Esophagus muscularis mucosa (tissue), 4 donors: ENCODE data around the gene UGT3A1. TPM values are rescaled to one million over a fixed set of nuclear protein-coding genes. Genes with fewer than 3 reads are reported as not detected.

Source experiments
- DNase-seq: peaks from one replicate; pipeline ENCODE4 v3.0.0-alpha.2; 2017; ENCODE audit errors: extremely low spot score
- H3K27ac ChIP-seq, 4 donors: fragments of 200-600 bp; sonication (generic); replicated peaks in 1 of 4; 1 replicate in 3 of 4; 2 replicates in 1 of 4; pipeline ENCODE4 v1.5.1; 2016 to 2019; ENCODE audit warnings: mild to moderate bottlenecking in 1 of 4
- H3K27me3 ChIP-seq, 4 donors: fragments of 200-600 bp; sonication (generic); one replicate each; pipeline versions ENCODE4 v1.5.1 to v1.6.0; 2016 to 2019
- H3K36me3 ChIP-seq, 4 donors: fragments of 200-600 bp; sonication (generic); one replicate each; pipeline ENCODE4 v1.5.1; 2016 to 2019
- H3K4me1 ChIP-seq, 4 donors: fragments of 200-600 bp; sonication (generic); one replicate each; pipeline ENCODE4 v1.5.1; 2016 to 2019
- H3K4me3 ChIP-seq, 4 donors: fragments of 200-600 bp; sonication (generic); 1 replicate in 2 of 4; 2 replicates in 2 of 4; pipeline ENCODE4 v1.5.1; 2016 to 2019; ENCODE audit warnings: mild to moderate bottlenecking in 4 of 4, moderate library complexity in 1 of 4
- H3K9me3 ChIP-seq, 4 donors: fragments of 200-600 bp; sonication (generic); 1 replicate in 3 of 4; 2 replicates in 1 of 4; pipeline ENCODE4 v1.5.1; 2016 to 2019
- EP300 ChIP-seq: sonication (generic); formaldehyde crosslinking; IDR thresholded peaks from one replicate; pipeline ENCODE4 v1.6.1; 2017; ENCODE audit warnings: antibody characterized with exemption
- POLR2A ChIP-seq: fragments of 450-650 bp; IDR thresholded peaks from one replicate; pipeline ENCODE4 v1.6.1; 2017; ENCODE audit warnings: antibody characterized with exemption, moderate library complexity, mild to moderate bottlenecking, low read depth
- POLR2AphosphoS5 ChIP-seq, 2 donors: sonication (generic); formaldehyde crosslinking; IDR thresholded peaks; one replicate each; pipeline ENCODE4 v1.6.1; 2017; ENCODE audit warnings: antibody characterized with exemption in 2 of 2
- WGBS: methylation state at CpG from one replicate; pipeline ENCODE4 v1.1.5; 2018; 5-methylcytosine and 5-hydroxymethylcytosine counted together
- intact Hi-C: fragments of 100-400 bp; cut with DNase I; formaldehyde crosslinking; loops from one replicate; pipeline ENCODE4 v1.15.1; 2023
- total RNA-seq, 4 donors: library from RNA; depleted of rRNA; stranded (reverse); fragments of >200 nt; gene quantifications; one replicate each; pipeline versions ENCODE4 v1.1.0 to v1.2.1, GENCODE V29; 2016
- TF ChIP-seq, protein P1 (sequence below), 3 experiments: fragments of 200-600 bp in 2 of 3; fragments of 450-650 bp in 1 of 3; sonication (generic) in 2 of 3; IDR thresholded peaks; one replicate each; pipeline ENCODE4 v1.5.1; 2017 to 2019; ENCODE audit warnings: antibody characterized with exemption in 3 of 3, mild to moderate bottlenecking in 2 of 3, moderate library complexity in 1 of 3

Gene UGT3A1
- total RNA-seq, 4 donors from 2014 or later = not detected

DNA sequence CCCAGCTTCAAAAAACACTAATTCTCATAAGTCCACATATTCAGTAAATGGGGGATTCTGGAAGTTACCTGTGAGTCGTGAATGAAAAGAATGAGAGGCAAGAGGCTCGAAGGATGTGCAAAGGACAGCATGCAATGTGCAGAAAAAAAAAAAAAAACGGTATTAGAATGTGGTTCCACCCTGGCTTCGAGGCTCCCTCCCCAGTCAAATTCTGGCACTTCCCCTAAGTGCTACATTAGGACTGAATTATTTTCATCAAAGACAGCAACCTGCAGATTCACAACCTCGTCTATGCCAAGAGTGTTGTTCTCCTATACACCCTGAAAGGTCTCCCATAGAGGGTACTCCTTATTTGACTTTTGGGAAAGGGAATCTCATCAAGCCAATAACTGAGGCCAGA lies 69.3 kb downstream of the UGT3A1 start:
- H3K4me3 ChIP-seq = no peak overlapping the region
- no peaks in the 10 kb centered on the region for H3K9me3 ChIP-seq
- H3K36me3 ChIP-seq = no peaks in the 10 kb centered on the region
- H3K27me3 ChIP-seq = peaks cover 0 to 51% (median 2%) of the 10 kb centered on the region in 4 donors
- TF ChIP-seq POLR2A (no peak), POLR2AphosphoS5 (IDR thresholded peaks at IDR 0.05) (no peak), EP300 (no peak)
- TF ChIP-seq, protein P1, sequence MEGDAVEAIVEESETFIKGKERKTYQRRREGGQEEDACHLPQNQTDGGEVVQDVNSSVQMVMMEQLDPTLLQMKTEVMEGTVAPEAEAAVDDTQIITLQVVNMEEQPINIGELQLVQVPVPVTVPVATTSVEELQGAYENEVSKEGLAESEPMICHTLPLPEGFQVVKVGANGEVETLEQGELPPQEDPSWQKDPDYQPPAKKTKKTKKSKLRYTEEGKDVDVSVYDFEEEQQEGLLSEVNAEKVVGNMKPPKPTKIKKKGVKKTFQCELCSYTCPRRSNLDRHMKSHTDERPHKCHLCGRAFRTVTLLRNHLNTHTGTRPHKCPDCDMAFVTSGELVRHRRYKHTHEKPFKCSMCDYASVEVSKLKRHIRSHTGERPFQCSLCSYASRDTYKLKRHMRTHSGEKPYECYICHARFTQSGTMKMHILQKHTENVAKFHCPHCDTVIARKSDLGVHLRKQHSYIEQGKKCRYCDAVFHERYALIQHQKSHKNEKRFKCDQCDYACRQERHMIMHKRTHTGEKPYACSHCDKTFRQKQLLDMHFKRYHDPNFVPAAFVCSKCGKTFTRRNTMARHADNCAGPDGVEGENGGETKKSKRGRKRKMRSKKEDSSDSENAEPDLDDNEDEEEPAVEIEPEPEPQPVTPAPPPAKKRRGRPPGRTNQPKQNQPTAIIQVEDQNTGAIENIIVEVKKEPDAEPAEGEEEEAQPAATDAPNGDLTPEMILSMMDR (IDR thresholded peaks at IDR 0.05) = no peak
- DNase-seq = no peak
- no peak overlapping the region for H3K27ac ChIP-seq
- H3K4me1 ChIP-seq = peaks cover 4 to 11% (median 8%) of the 10 kb centered on the region in 4 donors
- 63% methylated on average over 5 of the region's 5 CpGs for WGBS
- intact Hi-C loops = loop anchor here (10.0 kb wide), 1 partner anchor 827 kb away; no protein-coding TSS in a partner anchor

DNA sequence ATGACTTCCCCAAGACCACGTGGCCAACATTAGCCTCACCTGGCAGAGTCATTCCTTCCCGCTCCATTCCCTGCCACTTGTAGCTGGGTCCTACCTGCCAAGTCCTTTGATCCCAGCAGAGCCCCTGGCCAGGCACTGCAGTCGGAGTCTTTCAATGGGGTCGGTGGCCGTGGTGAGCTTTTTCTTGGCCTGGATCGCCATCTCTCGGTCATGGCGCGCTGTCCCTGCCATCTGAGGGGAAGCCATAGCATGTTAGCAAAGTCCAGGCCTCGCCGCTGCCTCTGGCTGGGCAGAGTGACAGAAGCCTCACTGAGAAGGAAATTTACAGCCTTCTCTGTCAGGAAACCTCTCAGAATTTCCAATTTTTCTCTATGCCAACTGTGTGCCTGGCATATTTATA lies 70.3 kb downstream of the UGT3A1 start:
- H3K36me3 ChIP-seq = no peaks in the 10 kb centered on the region
- peaks cover 4 to 6% (median 6%) of the 10 kb centered on the region in 4 donors for H3K4me1 ChIP-seq
- peaks cover 0 to 42% (median 2%) of the 10 kb centered on the region in 4 donors for H3K27me3 ChIP-seq
- H3K4me3 ChIP-seq = no peak overlapping the region
- no peaks in the 10 kb centered on the region for H3K9me3 ChIP-seq
- DNase-seq = no peak
- no peak overlapping the region for H3K27ac ChIP-seq
- intact Hi-C loops = loop anchor here (10.0 kb wide), 1 partner anchor 826 kb away; no protein-coding TSS in a partner anchor
- TF ChIP-seq EP300 (no peak), POLR2AphosphoS5 (IDR thresholded peaks at IDR 0.05) (no peak), POLR2A (no peak)
- WGBS = 74% methylated on average over 9 of the region's 11 CpGs

DNA sequence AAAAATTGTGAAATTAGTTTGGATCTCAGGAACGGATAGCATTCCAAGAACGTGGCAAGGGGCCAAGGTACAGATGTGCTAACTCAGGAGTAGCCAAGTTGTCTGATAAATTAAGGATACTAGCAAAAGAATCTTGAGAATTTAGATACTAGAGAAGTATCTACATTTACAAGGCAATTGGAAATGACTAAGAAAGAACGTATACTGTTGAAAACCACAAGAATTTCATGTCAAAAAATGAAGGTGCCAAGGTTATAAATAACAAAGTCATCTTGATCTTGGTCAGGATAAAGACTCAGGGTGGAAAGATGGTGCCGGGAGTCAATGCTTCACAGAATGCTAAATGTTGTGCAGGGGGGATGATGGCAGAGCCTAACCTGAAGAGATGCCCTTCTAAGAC lies 72.0 kb downstream of the UGT3A1 start:
- no peak overlapping the region for H3K27ac ChIP-seq
- intact Hi-C loops = no loop called here
- H3K4me3 ChIP-seq = no peak overlapping the region
- no peak for DNase-seq
- H3K36me3 ChIP-seq = no peaks in the 10 kb centered on the region
- peaks cover 0 to 25% (median 0%) of the 10 kb centered on the region in 4 donors for H3K27me3 ChIP-seq
- TF ChIP-seq POLR2AphosphoS5 (IDR thresholded peaks at IDR 0.05) (no peak), EP300 (no peak), POLR2A (no peak)
- TF ChIP-seq, protein P1 (IDR thresholded peaks at IDR 0.05) = no peak
- H3K9me3 ChIP-seq = no peaks in the 10 kb centered on the region
- 48% methylated on average over 4 of the region's 4 CpGs for WGBS
- no peaks in the 10 kb centered on the region for H3K4me1 ChIP-seq

DNA sequence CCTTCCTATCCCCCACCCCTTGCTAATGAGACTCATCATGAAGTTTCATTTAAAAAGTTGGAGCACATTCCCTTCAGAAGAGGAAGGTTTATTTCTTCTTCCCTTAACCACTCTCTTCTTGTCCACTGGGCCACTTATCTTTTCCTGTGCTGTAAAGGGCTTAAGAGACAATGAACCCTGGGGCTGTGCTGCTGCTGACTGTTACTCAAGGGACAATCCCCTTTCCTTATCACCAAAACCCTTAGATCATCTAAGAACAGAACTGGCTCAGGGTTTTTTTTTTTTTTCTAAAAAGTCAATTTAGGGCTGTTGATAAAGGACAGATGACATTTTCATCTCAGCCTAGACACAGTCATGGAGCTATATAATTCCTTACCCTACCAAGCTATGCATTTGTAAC lies 82.4 kb downstream of the UGT3A1 start:
- no peak overlapping the region for H3K27ac ChIP-seq
- H3K4me3 ChIP-seq = no peak overlapping the region
- TF ChIP-seq EP300 (no peak), POLR2AphosphoS5 (IDR thresholded peaks at IDR 0.05) (no peak), POLR2A (no peak)
- TF ChIP-seq, protein P1 (IDR thresholded peaks at IDR 0.05) = no peak
- peaks cover 0 to 5% (median 0%) of the 10 kb centered on the region in 4 donors for H3K9me3 ChIP-seq
- DNase-seq = no peak
- intact Hi-C loops = no loop called here
- no peaks in the 10 kb centered on the region for H3K27me3 ChIP-seq
- no peaks in the 10 kb centered on the region for H3K36me3 ChIP-seq
- H3K4me1 ChIP-seq = no peaks in the 10 kb centered on the region

DNA sequence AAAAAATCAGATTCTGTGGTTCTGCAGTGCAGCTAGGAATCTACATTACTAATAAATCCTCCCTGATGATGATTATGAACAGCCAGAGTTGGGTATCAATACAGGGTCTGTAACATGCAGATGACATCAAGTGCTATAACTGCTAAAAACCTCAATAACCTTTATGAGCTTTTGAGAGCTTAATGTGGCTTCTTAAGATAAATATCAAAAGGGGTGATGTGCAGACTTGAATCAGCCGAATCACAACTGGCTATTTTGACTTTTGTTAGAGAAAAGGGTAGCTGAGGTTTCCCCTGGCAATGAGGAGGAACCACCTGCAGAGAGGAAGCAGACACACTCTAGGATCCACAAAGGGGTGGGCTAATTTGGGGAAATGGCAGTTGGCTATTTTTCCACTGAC lies 83.0 kb downstream of the UGT3A1 start:
- no peak for TF ChIP-seq POLR2A
- no peak for TF ChIP-seq EP300
- TF ChIP-seq, protein P1 (IDR thresholded peaks at IDR 0.05) = no peak
- TF ChIP-seq POLR2AphosphoS5 (IDR thresholded peaks at IDR 0.05) = no peak

More for the DNA sequence above, 83.0 kb downstream of the UGT3A1 start:
- H3K4me3 ChIP-seq = no peak overlapping the region
- H3K27ac ChIP-seq = no peak overlapping the region
- H3K36me3 ChIP-seq = no peaks in the 10 kb centered on the region
- WGBS = 30% methylated on average over 1 of the region's 1 CpG
- H3K27me3 ChIP-seq = no peaks in the 10 kb centered on the region
- no peaks in the 10 kb centered on the region for H3K4me1 ChIP-seq
- H3K9me3 ChIP-seq = peaks cover 0 to 5% (median 0%) of the 10 kb centered on the region in 4 donors
- intact Hi-C loops = no loop called here
- no peak for DNase-seq
